Measurements from ENCODE around the gene SORCS3. TPM values are rescaled to one million over a fixed set of nuclear protein-coding genes. Genes with fewer than 3 reads are reported as not detected.

Gene SORCS3
- total RNA-seq, 1 donor from 2014 or later = 0.31 TPM

- Mint-ChIP-seq H3K4me1 (ENCODE audit: low read depth) (no peaks in the 10 kb centered on the region), H3K36me3 (ENCODE audit: insufficient read depth) (no peaks in the 10 kb centered on the region), H3K4me3 (ENCODE audit: low read depth) (no peak overlapping the region), H3K27ac (no peak overlapping the region), H3K9me3 (ENCODE audit: low read depth) (no peaks in the 10 kb centered on the region), H3K27me3 (no peaks in the 10 kb centered on the region)
- no peak for TF ChIP-seq CTCF (IDR thresholded peaks at IDR 0.05; ENCODE audit: unreplicated experiment)
- no peak for DNase-seq (ENCODE audit: low spot score, unreplicated experiment)
These were observed 165.7 kb downstream of the SORCS3 start for GRCh38 chr10:104806801-104807200.

GRCh38 chr10:104807581-104808310 lies 166.7 kb downstream of the SORCS3 start:
- DNase-seq (ENCODE audit: low spot score, unreplicated experiment) = no peak
- no peaks in the 10 kb centered on the region for H3K27me3 Mint-ChIP-seq
- H3K4me3 Mint-ChIP-seq (ENCODE audit: low read depth) = no peak overlapping the region
- H3K27ac Mint-ChIP-seq = no peak overlapping the region
- no peaks in the 10 kb centered on the region for H3K9me3 Mint-ChIP-seq (ENCODE audit: low read depth)
- no peaks in the 10 kb centered on the region for H3K4me1 Mint-ChIP-seq (ENCODE audit: low read depth)
- H3K36me3 Mint-ChIP-seq (ENCODE audit: insufficient read depth) = no peaks in the 10 kb centered on the region
- no peak for TF ChIP-seq CTCF (IDR thresholded peaks at IDR 0.05; ENCODE audit: unreplicated experiment)

- H3K9me3 Mint-ChIP-seq (ENCODE audit: low read depth) = no peaks in the 10 kb centered on the region
- no peaks in the 10 kb centered on the region for H3K4me1 Mint-ChIP-seq (ENCODE audit: low read depth)
- no peaks in the 10 kb centered on the region for H3K36me3 Mint-ChIP-seq (ENCODE audit: insufficient read depth)
- TF ChIP-seq CTCF (IDR thresholded peaks at IDR 0.05; ENCODE audit: unreplicated experiment) = no peak
- H3K27ac Mint-ChIP-seq = no peak overlapping the region
- peaks cover 2% of the 10 kb centered on the region for H3K27me3 Mint-ChIP-seq
- no peak for DNase-seq (ENCODE audit: low spot score, unreplicated experiment)
- no peak overlapping the region for H3K4me3 Mint-ChIP-seq (ENCODE audit: low read depth)
These were observed 168.4 kb downstream of the SORCS3 start for GRCh38 chr10:104809288-104810090.

- no peak for DNase-seq (ENCODE audit: low spot score, unreplicated experiment)
- H3K27me3 Mint-ChIP-seq = peaks cover 2% of the 10 kb centered on the region
- no peaks in the 10 kb centered on the region for H3K9me3 Mint-ChIP-seq (ENCODE audit: low read depth)
- H3K27ac Mint-ChIP-seq = no peak overlapping the region
- no peak for TF ChIP-seq CTCF (IDR thresholded peaks at IDR 0.05; ENCODE audit: unreplicated experiment)
- no peaks in the 10 kb centered on the region for H3K36me3 Mint-ChIP-seq (ENCODE audit: insufficient read depth)
- H3K4me1 Mint-ChIP-seq (ENCODE audit: low read depth) = no peaks in the 10 kb centered on the region
- no peak overlapping the region for H3K4me3 Mint-ChIP-seq (ENCODE audit: low read depth)
These were observed 170.1 kb downstream of the SORCS3 start for GRCh38 chr10:104811166-104811565.

- Mint-ChIP-seq H3K27ac (no peak overlapping the region), H3K36me3 (ENCODE audit: insufficient read depth) (no peaks in the 10 kb centered on the region), H3K9me3 (ENCODE audit: low read depth) (no peaks in the 10 kb centered on the region), H3K4me3 (ENCODE audit: low read depth) (no peak overlapping the region), H3K4me1 (ENCODE audit: low read depth) (peaks cover 1% of the 10 kb centered on the region), H3K27me3 (peaks cover 2% of the 10 kb centered on the region)
- TF ChIP-seq CTCF (IDR thresholded peaks at IDR 0.05; ENCODE audit: unreplicated experiment) = no peak
- no peak for DNase-seq (ENCODE audit: low spot score, unreplicated experiment)
These were observed 175.4 kb downstream of the SORCS3 start for GRCh38 chr10:104816501-104816900.

Data from progenitor cell of endocrine pancreas (in vitro differentiated cells).